GM19238 (cell line): ENCODE measurements around the gene UVSSA.
A peak's percentile ranks its signal among the peaks of the same experiment; 100 is the strongest.

Experiments used
- DNase-seq: peaks from one replicate; pipeline ENCODE4 v3.0.0; 2011; ENCODE audit warnings: low spot score; ENCODE audit not compliant: insufficient read length

UVSSA gene

GRCh38 chr4:1406981-1407656 is 60.1 kb downstream of the UVSSA start:
- DNase-seq = no peak

- no peak for DNase-seq
Measured at GRCh38 chr4:1407657-1408333, 60.8 kb downstream of the UVSSA start.

- no peak for DNase-seq
Measured at GRCh38 chr4:1408418-1408817, 61.4 kb downstream of the UVSSA start.

- no peak for DNase-seq
Measured at GRCh38 chr4:1409079-1409478, 62.1 kb downstream of the UVSSA start.

GRCh38 chr4:1409491-1410425 is 62.8 kb downstream of the UVSSA start:
- DNase-seq = no peak

GRCh38 chr4:1410491-1411325 is 63.7 kb downstream of the UVSSA start:
- peak; percentile 27 for DNase-seq

- DNase-seq = no peak
Measured at GRCh38 chr4:1411436-1412375, 64.7 kb downstream of the UVSSA start.

- no peak for DNase-seq
Measured at GRCh38 chr4:1412376-1413203, 65.6 kb downstream of the UVSSA start.

- no peak for DNase-seq
Measured at GRCh38 chr4:1413204-1413663, 66.2 kb downstream of the UVSSA start.

GRCh38 chr4:1413687-1414479 is 66.9 kb downstream of the UVSSA start:
- peak; percentile 2 for DNase-seq

GRCh38 chr4:1414831-1415680 is 68.0 kb downstream of the UVSSA start:
- no peak for DNase-seq

GRCh38 chr4:1415681-1415981 is 68.6 kb downstream of the UVSSA start:
- no peak for DNase-seq

GRCh38 chr4:1416051-1416947 is 69.3 kb downstream of the UVSSA start:
- no peak for DNase-seq

GRCh38 chr4:1416948-1417260 is 69.9 kb downstream of the UVSSA start:
- no peak for DNase-seq

GRCh38 chr4:1417522-1418390 is 70.7 kb downstream of the UVSSA start:
- DNase-seq = no peak
